AG08396 (cell line): Measurements from ENCODE around the gene KLF16.

Experiments used
- DNase-seq: peaks from one replicate; pipeline ENCODE4 v3.0.0; 2012; ENCODE audit warnings: low spot score, mixed read lengths

The KLF16 gene

GRCh38 chr19:1807695-1808394, 55.5 kb downstream of the KLF16 start:
- no peak for DNase-seq

- DNase-seq: no peak
These were observed 56.2 kb downstream of the KLF16 start for GRCh38 chr19:1807030-1807694.

GRCh38 chr19:1806184-1807029, 57.0 kb downstream of the KLF16 start:
- DNase-seq: no peak

GRCh38 chr19:1805401-1806183, 57.8 kb downstream of the KLF16 start:
- no peak for DNase-seq

- no peak for DNase-seq
These were observed 58.5 kb downstream of the KLF16 start for GRCh38 chr19:1804858-1805257.
